ENCODE data around the gene CLOCK. TPM values are rescaled to one million over a fixed set of nuclear protein-coding genes. Genes with fewer than 3 reads are reported as not detected.

Gene CLOCK
- total and polyA plus RNA-seq, 9 of the 15 experiments (the other 6 are each of a cell fraction or from before 2014, with no cell fraction given): 3.7 to 14.4 (median 9.4) TPM

DNA sequence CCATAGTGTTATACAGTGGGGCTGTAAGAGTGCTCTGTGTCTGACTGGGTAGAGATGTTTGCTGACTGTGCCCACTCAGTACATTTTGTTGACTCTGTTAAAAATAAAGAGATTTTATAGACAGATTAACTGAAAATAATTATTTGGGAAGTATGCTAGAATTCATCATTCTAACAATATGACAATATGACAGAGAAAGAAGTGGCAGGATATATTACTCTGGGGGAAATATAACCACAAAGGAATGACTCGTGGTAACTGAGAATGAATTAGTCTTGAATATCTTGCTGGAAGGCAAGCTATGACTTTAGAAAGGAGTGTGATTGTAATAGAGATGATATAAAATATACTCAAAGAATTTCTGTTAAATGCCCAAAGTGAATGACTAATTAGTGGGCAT, 104.2 kb downstream of the CLOCK start (continued):
- TF ChIP-seq, protein P1, sequence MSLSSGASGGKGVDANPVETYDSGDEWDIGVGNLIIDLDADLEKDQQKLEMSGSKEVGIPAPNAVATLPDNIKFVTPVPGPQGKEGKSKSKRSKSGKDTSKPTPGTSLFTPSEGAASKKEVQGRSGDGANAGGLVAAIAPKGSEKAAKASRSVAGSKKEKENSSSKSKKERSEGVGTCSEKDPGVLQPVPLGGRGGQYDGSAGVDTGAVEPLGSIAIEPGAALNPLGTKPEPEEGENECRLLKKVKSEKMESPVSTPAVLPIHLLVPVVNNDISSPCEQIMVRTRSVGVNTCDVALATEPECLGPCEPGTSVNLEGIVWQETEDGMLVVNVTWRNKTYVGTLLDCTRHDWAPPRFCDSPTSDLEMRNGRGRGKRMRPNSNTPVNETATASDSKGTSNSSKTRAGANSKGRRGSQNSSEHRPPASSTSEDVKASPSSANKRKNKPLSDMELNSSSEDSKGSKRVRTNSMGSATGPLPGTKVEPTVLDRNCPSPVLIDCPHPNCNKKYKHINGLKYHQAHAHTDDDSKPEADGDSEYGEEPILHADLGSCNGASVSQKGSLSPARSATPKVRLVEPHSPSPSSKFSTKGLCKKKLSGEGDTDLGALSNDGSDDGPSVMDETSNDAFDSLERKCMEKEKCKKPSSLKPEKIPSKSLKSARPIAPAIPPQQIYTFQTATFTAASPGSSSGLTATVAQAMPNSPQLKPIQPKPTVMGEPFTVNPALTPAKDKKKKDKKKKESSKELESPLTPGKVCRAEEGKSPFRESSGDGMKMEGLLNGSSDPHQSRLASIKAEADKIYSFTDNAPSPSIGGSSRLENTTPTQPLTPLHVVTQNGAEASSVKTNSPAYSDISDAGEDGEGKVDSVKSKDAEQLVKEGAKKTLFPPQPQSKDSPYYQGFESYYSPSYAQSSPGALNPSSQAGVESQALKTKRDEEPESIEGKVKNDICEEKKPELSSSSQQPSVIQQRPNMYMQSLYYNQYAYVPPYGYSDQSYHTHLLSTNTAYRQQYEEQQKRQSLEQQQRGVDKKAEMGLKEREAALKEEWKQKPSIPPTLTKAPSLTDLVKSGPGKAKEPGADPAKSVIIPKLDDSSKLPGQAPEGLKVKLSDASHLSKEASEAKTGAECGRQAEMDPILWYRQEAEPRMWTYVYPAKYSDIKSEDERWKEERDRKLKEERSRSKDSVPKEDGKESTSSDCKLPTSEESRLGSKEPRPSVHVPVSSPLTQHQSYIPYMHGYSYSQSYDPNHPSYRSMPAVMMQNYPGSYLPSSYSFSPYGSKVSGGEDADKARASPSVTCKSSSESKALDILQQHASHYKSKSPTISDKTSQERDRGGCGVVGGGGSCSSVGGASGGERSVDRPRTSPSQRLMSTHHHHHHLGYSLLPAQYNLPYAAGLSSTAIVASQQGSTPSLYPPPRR (CRISPR knock-in tag; IDR thresholded peaks at IDR 0.05; ENCODE audit: borderline replicate concordance): no peak
- no peak for TF ChIP-seq PKNOX1 (IDR thresholded peaks at IDR 0.05)
- TF ChIP-seq HNRNPLL (IDR thresholded peaks at IDR 0.05; ENCODE audit: low read depth, low read length, poor library complexity, severe bottlenecking): no peak
- no peak for TF ChIP-seq USF2 (CRISPR knock-in tag; IDR thresholded peaks at IDR 0.05)
- TF ChIP-seq, protein P2, sequence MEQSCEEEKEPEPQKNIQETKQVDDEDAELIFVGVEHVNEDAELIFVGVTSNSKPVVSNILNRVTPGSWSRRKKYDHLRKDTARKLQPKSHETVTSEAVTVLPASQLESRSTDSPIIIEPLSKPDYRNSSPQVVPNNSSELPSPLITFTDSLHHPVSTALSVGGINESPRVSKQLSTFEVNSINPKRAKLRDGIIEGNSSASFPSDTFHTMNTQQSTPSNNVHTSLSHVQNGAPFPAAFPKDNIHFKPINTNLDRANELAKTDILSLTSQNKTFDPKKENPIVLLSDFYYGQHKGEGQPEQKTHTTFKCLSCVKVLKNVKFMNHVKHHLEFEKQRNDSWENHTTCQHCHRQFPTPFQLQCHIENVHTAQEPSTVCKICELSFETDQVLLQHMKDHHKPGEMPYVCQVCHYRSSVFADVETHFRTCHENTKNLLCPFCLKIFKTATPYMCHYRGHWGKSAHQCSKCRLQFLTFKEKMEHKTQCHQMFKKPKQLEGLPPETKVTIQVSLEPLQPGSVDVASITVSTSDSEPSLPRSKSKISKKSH (CRISPR knock-in tag; IDR thresholded peaks at IDR 0.05): no peak

Data from K562 (cell line).